Tibial nerve (tissue), 4 donors: ENCODE measurements around the gene NISCH. TPM values are rescaled to one million over a fixed set of nuclear protein-coding genes. Genes with fewer than 3 reads are reported as not detected.

Experiments used
- DNase-seq, 2 donors: peaks; one replicate each; pipeline ENCODE4 v3.0.0-alpha.2; 2019; ENCODE audit warnings: low spot score in 2 of 2
- H3K27ac ChIP-seq, 4 donors: fragments of 200-600 bp; sonication (generic) in 3 of 4; one replicate each; pipeline ENCODE4 v1.5.1; 2017 to 2019; ENCODE audit warnings: mild to moderate bottlenecking in 1 of 4
- H3K27me3 ChIP-seq, 2 donors: fragments of 200-600 bp; sonication (generic) in 1 of 2; one replicate each; pipeline versions ENCODE4 v1.5.1 to v1.6.0; 2017 to 2019
- H3K36me3 ChIP-seq, 3 donors: fragments of 200-600 bp; sonication (generic); one replicate each; pipeline ENCODE4 v1.5.1; 2018 to 2019
- H3K4me1 ChIP-seq, 4 donors: fragments of 200-600 bp; sonication (generic) in 3 of 4; one replicate each; pipeline ENCODE4 v1.5.1; 2017 to 2019
- H3K4me3 ChIP-seq, 4 donors: fragments of 200-600 bp; sonication (generic) in 3 of 4; one replicate each; pipeline ENCODE4 v1.5.1; 2017 to 2019; ENCODE audit warnings: mild to moderate bottlenecking in 1 of 4, moderate library complexity in 1 of 4
- H3K9me3 ChIP-seq, 4 donors: fragments of 200-600 bp; sonication (generic) in 3 of 4; one replicate each; pipeline ENCODE4 v1.5.1; 2017 to 2019
- EP300 ChIP-seq, 2 donors: sonication (generic); formaldehyde crosslinking; IDR thresholded peaks; one replicate each; pipeline ENCODE4 v1.6.1; 2017; ENCODE audit warnings: antibody characterized with exemption in 2 of 2, mild to moderate bottlenecking in 1 of 2
- POLR2A ChIP-seq, 2 donors: fragments of 450-650 bp; IDR thresholded peaks; one replicate each; pipeline ENCODE4 v1.6.1; 2017; ENCODE audit warnings: antibody characterized with exemption in 2 of 2, mild to moderate bottlenecking in 2 of 2, moderate library complexity in 2 of 2
- WGBS, 2 donors: methylation state at CpG; one replicate each; pipeline ENCODE4 v1.1.5; 2018; 5-methylcytosine and 5-hydroxymethylcytosine counted together
- total RNA-seq, 4 donors: library from RNA; depleted of rRNA; stranded (reverse); fragments of >200 nt; gene quantifications; one replicate each; pipeline ENCODE4 v1.1.0, GENCODE V29; 2016
- TF ChIP-seq, protein P1 (sequence below), 5 experiments: fragments of 200-600 bp in 3 of 5; fragments of 450-650 bp in 2 of 5; sonication (generic) in 3 of 5; IDR thresholded peaks; one replicate each; pipeline ENCODE4 v1.5.1; 2016 to 2019; ENCODE audit warnings: antibody characterized with exemption in 5 of 5, mild to moderate bottlenecking in 3 of 5, moderate library complexity in 2 of 5

NISCH gene
- total RNA-seq, 4 donors from 2014 or later: 192 to 305 (median 232) TPM

DNA sequence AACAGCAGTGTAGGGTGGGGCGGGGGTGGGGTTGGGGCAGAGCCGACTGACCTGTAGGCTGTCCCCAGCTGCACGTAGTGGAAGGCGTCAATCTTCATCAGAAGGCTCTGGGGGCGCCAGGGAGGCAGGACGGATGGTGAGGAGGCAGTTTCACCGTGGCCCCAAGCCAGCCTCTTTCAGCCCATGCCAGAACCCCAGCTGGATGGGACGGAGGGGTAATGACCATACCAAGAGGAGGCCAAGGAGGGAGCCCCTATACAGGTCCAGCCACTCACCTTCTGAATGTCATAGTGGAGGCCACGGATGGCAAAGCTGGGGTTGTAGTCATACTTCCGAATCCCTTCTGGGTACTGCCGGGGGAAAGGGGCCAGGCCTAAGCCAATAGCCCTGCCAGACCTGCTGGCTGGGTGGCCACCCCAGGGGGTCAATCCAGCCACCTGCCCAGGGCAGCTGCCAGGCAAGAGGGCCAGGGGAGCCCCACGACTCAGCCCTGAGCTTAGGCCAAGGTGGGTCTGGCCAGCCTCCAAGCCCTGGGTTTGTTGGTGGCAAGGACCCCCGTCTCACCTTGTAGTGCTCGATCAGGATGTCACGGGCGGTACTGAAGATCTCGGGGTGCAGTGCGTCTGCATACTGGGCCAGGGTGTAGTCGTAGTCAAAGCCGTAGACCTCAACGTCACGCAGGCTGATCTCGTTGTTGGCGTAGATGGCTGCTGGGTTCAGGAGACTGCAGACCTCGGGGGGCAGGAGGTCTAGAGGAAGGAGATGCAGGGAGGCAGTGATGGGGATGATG lies 73.4 kb downstream of the NISCH start:
- peak overlapping the region in 2 of 4 donors; percentile 79 to 89 for H3K27ac ChIP-seq
- DNase-seq: peak in 1 of 2 donors; percentile 12

DNA sequence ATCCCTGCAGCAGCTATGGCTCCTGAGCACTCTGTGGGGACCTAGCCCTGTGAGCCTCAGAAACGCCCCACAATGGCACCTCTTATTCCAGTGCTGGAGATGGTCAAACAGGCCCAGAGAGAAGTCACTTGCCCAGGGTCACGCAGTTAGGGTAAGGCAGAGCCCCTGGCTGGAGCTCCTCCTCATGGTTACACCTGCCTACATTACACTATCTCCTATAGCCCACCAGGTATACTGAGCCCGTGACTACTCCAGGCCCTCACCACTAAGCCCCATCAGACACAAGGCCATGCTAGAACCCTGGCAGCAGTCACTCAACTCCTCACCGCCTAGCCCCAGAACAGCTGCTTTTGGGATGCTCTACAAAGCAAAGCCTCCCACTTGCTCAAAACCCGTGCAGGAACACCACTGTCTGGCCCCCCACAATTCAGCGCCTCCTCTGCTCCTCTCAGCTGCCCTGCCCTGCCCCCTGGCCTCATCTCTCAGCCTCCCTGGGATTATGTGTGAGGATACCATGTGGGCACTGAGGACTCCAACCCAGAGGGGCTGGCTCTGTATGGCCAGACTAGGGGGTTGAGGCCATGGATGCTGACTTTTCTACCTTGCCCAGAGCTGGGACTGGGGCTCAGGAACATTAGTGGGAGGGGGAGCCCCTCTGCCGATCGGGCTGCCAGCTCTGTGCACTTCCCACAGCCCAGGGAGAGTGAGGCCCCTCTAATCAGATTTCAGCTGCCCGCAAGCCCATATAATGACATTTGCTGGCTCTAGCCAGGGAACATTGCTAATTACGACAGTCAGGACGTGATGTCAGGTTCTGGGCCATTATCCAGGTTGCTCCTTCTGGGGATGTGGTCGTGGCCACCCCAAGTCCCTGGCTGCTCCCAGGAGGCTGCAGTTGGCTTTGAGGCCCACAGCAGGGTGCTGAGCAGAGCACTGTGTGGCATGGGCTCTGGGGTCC lies 74.3 kb downstream of the NISCH start:
- TF ChIP-seq EP300 (IDR thresholded peaks at IDR 0.05) (peak in 1 of 2 donors; percentile 45), POLR2A (IDR thresholded peaks at IDR 0.05) (no peak)
- TF ChIP-seq, protein P1, sequence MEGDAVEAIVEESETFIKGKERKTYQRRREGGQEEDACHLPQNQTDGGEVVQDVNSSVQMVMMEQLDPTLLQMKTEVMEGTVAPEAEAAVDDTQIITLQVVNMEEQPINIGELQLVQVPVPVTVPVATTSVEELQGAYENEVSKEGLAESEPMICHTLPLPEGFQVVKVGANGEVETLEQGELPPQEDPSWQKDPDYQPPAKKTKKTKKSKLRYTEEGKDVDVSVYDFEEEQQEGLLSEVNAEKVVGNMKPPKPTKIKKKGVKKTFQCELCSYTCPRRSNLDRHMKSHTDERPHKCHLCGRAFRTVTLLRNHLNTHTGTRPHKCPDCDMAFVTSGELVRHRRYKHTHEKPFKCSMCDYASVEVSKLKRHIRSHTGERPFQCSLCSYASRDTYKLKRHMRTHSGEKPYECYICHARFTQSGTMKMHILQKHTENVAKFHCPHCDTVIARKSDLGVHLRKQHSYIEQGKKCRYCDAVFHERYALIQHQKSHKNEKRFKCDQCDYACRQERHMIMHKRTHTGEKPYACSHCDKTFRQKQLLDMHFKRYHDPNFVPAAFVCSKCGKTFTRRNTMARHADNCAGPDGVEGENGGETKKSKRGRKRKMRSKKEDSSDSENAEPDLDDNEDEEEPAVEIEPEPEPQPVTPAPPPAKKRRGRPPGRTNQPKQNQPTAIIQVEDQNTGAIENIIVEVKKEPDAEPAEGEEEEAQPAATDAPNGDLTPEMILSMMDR (IDR thresholded peaks at IDR 0.05): no peak
- peak overlapping the region in 3 of 4 donors; percentile 43 to 89 (median 79) for H3K27ac ChIP-seq
- H3K27me3 ChIP-seq: no peaks in the 10 kb centered on the region
- H3K36me3 ChIP-seq: peaks cover 0 to 41% (median 0%) of the 10 kb centered on the region in 3 donors
- DNase-seq: peak in 1 of 2 donors; percentile 47
- WGBS, 2 donors: 76 to 84% methylated on average over 10 to 12 of the region's 12 CpGs
- no peaks in the 10 kb centered on the region for H3K9me3 ChIP-seq
- no peak overlapping the region for H3K4me3 ChIP-seq
- H3K4me1 ChIP-seq: peaks cover 0 to 75% (median 21%) of the 10 kb centered on the region in 4 donors

More for the DNA sequence above, 73.4 kb downstream of the NISCH start:
- Histone ChIP-seq H3K27me3 (no peaks in the 10 kb centered on the region), H3K4me3 (no peak overlapping the region), H3K4me1 (peaks cover 0 to 76% (median 18%) of the 10 kb centered on the region in 4 donors), H3K36me3 (peaks cover 0 to 49% (median 0%) of the 10 kb centered on the region in 3 donors), H3K9me3 (no peaks in the 10 kb centered on the region)
- 86 to 91% methylated on average over 23 to 25 of the region's 25 CpGs for WGBS, 2 donors
- TF ChIP-seq EP300 (IDR thresholded peaks at IDR 0.05) (no peak), POLR2A (IDR thresholded peaks at IDR 0.05) (no peak)
- TF ChIP-seq, protein P1 (IDR thresholded peaks at IDR 0.05): no peak

DNA sequence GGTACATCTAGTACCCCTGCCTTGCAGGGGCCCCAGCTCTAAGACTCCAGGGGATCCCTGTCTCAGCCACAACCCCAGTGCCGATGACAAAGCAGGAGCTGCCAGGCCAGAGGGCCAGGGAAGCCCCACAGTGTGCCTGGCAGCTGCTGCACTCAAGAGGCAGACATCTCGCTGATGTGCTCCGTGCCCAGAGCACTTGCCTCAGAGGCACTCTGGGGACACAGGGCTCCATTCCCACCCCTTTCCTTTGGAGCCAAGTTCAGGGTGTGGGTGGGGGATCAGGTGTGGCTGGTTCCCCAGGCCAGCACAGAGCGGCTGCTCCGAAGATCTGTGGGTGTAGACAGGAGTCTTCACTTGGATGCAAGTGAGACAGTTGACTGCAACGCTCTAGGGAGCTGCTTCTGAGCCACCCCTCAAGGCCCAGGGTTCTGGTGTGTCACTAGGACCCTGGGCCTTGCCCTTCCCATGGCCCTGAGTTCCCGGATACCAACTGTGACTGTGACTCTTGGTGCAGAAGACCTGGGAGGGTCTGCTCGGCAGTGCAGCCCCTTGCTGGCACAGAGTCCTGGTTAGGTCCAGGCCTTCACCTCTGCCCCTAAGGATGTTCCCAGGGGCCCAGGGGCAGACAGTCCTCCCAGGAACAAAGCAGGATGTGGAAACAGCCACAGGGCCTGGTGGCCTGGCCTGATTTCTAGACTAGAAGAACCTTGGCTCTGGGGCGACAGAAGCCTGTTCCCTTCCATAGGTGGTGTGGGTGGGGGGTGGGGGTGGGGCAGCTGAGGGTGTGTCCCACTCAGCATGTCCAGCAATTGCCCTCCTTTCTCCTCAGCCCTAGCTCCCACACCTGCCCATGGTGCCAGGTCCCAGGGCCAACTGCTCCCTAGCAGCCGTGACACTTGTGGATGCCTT lies 75.8 kb downstream of the NISCH start:
- Histone ChIP-seq H3K27me3 (no peaks in the 10 kb centered on the region), H3K27ac (peak overlapping the region in 2 of 4 donors; percentile 79 to 89), H3K4me3 (peak overlapping the region in 1 of 4 donors; percentile 89), H3K4me1 (peaks cover 0 to 75% (median 17%) of the 10 kb centered on the region in 4 donors), H3K9me3 (no peaks in the 10 kb centered on the region), H3K36me3 (peaks cover 0 to 32% (median 0%) of the 10 kb centered on the region in 3 donors)
- TF ChIP-seq, protein P1 (IDR thresholded peaks at IDR 0.05): no peak
- TF ChIP-seq POLR2A (IDR thresholded peaks at IDR 0.05): no peak
- no peak for TF ChIP-seq EP300 (IDR thresholded peaks at IDR 0.05)
- no peak for DNase-seq
- 73 to 83% methylated on average over 7 of the region's 10 CpGs for WGBS, 2 donors

DNA sequence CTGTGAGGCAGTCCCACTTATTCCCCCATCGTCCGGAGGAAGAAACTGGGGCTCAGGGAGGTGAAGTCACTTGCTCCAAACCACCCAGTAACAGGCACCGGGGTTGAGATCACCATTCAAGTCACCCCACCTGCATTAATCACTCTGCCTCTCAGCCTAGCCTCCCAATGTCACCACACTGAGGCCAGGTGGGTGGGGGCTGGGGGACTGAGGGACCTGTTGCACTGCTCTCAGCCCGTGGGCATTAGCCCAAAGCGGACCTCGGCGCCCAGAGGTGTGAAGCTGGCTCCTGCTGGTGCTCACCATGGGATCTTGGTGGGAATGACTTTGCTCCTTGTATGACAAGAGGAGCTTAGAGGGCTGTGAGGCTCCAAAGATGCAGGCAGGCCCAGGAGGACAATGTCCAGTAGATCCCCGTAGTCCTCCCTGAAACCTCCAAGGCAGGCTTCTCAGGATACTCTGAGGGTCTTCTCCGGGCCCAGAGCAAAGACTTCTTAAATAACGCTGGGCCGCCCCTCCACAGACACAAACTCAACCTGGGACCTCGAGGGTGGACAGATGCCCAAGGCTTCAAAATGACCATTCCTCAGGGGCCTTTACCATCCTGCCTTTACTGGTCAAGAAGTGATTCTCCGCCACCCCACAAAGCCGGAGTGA lies 76.6 kb downstream of the NISCH start:
- H3K4me1 ChIP-seq: peaks cover 0 to 66% (median 18%) of the 10 kb centered on the region in 4 donors
- no peak for TF ChIP-seq EP300 (IDR thresholded peaks at IDR 0.05)
- no peak for TF ChIP-seq POLR2A (IDR thresholded peaks at IDR 0.05)
- TF ChIP-seq, protein P1 (IDR thresholded peaks at IDR 0.05): no peak
- H3K4me3 ChIP-seq: peak overlapping the region in 3 of 4 donors; percentile 58 to 98 (median 89)
- peak overlapping the region in 3 of 4 donors; percentile 73 to 89 (median 79) for H3K27ac ChIP-seq
- 76 to 82% methylated on average over 12 to 13 of the region's 14 CpGs for WGBS, 2 donors
- no peaks in the 10 kb centered on the region for H3K27me3 ChIP-seq
- peaks cover 0 to 25% (median 0%) of the 10 kb centered on the region in 3 donors for H3K36me3 ChIP-seq
- no peaks in the 10 kb centered on the region for H3K9me3 ChIP-seq
- no peak for DNase-seq
